GM23248 (cell line): ENCODE data around the gene LDLRAD3.

ENCODE experiments used
- EZH2 ChIP-seq: fragments of 200-600 bp; sonication (generic); IDR thresholded peaks from 2 replicates; pipeline ENCODE4 v1.6.1; 2018; ENCODE audit warnings: antibody characterized with exemption, mild to moderate bottlenecking; ENCODE audit not compliant: insufficient read depth, poor library complexity, severe bottlenecking
- EZH2phosphoT487 ChIP-seq: fragments of 200-600 bp; sonication (generic); IDR thresholded peaks from 2 replicates; pipeline ENCODE4 v1.6.1; 2018; ENCODE audit warnings: antibody characterized with exemption, moderate library complexity, mild to moderate bottlenecking, low read depth; ENCODE audit not compliant: insufficient read depth

- TF ChIP-seq EZH2 = no peak
- TF ChIP-seq EZH2phosphoT487 = no peak
Measured at GRCh38 chr11:36051235-36052144, 107.6 kb downstream of the LDLRAD3 start.
